Loucy (cell line): Measurements from ENCODE around the gene JAG2.

Experiments
- H2AFZ ChIP-seq: fragments of 200-600 bp; sonication (generic); 2 replicates; pipeline ENCODE4 v1.6.0; 2016; ENCODE audit warnings: antibody characterized with exemption, mild to moderate bottlenecking, low read length, moderate library complexity
- H3F3A ChIP-seq: fragments of 200-600 bp; 2 replicates; pipeline ENCODE4 v1.6.0; 2016; ENCODE audit warnings: antibody characterized with exemption, low read depth, mild to moderate bottlenecking
- H3K27me3 ChIP-seq: fragments of 200-600 bp; sonication (generic); 2 replicates; pipeline ENCODE4 v1.6.1; 2014; ENCODE audit warnings: low read length, mild to moderate bottlenecking; ENCODE audit not compliant: insufficient read depth, poor library complexity, severe bottlenecking
- H3K36me3 ChIP-seq: fragments of 200-600 bp; sonication (generic); 2 replicates; pipeline ENCODE4 v1.6.1; 2016; ENCODE audit warnings: low read length; ENCODE audit not compliant: insufficient read depth
- H3K4me1 ChIP-seq: fragments of 200-600 bp; sonication (generic); 2 replicates; pipeline ENCODE4 v1.5.1; 2014; ENCODE audit warnings: low read length, mild to moderate bottlenecking; ENCODE audit not compliant: insufficient read depth, poor library complexity, severe bottlenecking
- H3K4me2 ChIP-seq: fragments of 200-600 bp; sonication (generic); 2 replicates; pipeline ENCODE4 v1.6.0; 2014; ENCODE audit warnings: antibody characterized with exemption, low read length, low read depth, mild to moderate bottlenecking; ENCODE audit not compliant: poor library complexity, severe bottlenecking
- H3K4me3 ChIP-seq: fragments of 200-600 bp; sonication (generic); 2 replicates; pipeline ENCODE4 v1.5.1; 2014; ENCODE audit warnings: low read length, mild to moderate bottlenecking, mixed read lengths; ENCODE audit not compliant: poor library complexity, severe bottlenecking
- H3K79me2 ChIP-seq: fragments of 200-600 bp; sonication (generic); 2 replicates; pipeline ENCODE4 v1.6.1; 2014; ENCODE audit warnings: low read length; ENCODE audit not compliant: insufficient read depth
- H3K9ac ChIP-seq: fragments of 200-600 bp; sonication (generic); 2 replicates; pipeline ENCODE4 v1.6.0; 2014; ENCODE audit warnings: mild to moderate bottlenecking, low read depth, low read length, moderate library complexity; ENCODE audit not compliant: poor library complexity, severe bottlenecking
- H3K9me2 ChIP-seq: fragments of 200-600 bp; sonication (generic); replicated peaks from 2 replicates; pipeline ENCODE4 v1.6.1; 2016; ENCODE audit warnings: low read depth, low read length, mixed read lengths
- H3K9me3 ChIP-seq: fragments of 200-600 bp; sonication (generic); 2 replicates; pipeline ENCODE4 v1.6.1; 2014; ENCODE audit warnings: mild to moderate bottlenecking, antibody characterized with exemption, low read length, low read depth; ENCODE audit not compliant: insufficient read depth
- H4K20me1 ChIP-seq: fragments of 200-600 bp; sonication (generic); 2 replicates; pipeline ENCODE4 v1.6.0; 2014; ENCODE audit warnings: antibody characterized with exemption, low read length, mild to moderate bottlenecking; ENCODE audit not compliant: insufficient read depth, poor library complexity, severe bottlenecking
- EZH2phosphoT487 ChIP-seq: fragments of 200-600 bp; IDR thresholded peaks from 2 replicates; pipeline ENCODE4 v1.6.1; 2018; ENCODE audit warnings: antibody characterized with exemption, mild to moderate bottlenecking, moderate library complexity, borderline replicate concordance
- TF ChIP-seq, protein P1 (sequence below): fragments of 200-600 bp; sonication (generic); conservative IDR thresholded peaks from 2 replicates; pipeline ENCODE4 v1.5.1; 2014; ENCODE audit warnings: mild to moderate bottlenecking, antibody characterized with exemption, low read length

The JAG2 gene

DNA sequence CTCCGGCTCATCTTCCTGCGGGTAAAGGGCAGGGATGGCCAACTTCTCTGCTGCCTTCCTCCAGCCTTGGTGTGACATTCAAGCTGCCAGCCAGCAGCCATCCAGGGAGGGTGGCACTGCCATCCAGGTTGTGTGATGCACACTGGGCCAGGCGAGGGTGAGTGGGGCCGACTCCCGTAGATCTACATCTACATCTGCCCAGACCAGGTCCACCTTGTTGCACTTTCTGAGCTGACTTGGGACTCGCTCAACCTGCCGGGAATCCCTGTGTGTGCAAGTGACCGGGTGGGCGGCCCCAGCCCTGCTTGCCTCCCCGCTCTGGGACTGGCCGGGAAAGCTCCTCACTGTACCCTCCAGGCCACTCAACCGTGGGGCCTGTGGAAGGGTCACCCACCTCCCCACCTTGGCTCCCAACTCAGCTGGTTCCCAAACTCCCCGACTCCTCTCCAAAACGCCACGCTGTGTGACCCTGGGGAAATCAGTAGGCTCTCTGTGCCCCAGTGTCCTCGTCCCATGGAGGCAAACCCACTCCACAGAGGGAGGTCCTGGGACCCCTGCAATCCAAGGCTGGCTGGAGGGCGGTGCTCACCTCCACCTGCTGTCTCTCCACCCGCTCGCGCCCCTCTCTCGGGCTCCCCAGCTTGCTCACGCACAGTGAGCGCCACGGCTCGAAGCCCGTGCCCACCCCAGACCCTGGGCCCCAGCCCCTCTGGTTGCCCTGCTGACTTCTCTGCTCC is 14.7 kb downstream of the JAG2 start:
- Histone ChIP-seq H3K36me3 (no peaks in the 10 kb centered on the region), H4K20me1 (no peaks in the 10 kb centered on the region), H3K9me3 (no peaks in the 10 kb centered on the region), H2AFZ (no peak overlapping the region), H3K79me2 (no peaks in the 10 kb centered on the region), H3K27me3 (no peaks in the 10 kb centered on the region), H3K9me2 (no peaks in the 10 kb centered on the region), H3K4me2 (no peak overlapping the region), H3K4me3 (no peak overlapping the region), H3K9ac (no peak overlapping the region), H3K4me1 (no peaks in the 10 kb centered on the region), H3F3A (no peaks in the 10 kb centered on the region)
- TF ChIP-seq, protein P1, sequence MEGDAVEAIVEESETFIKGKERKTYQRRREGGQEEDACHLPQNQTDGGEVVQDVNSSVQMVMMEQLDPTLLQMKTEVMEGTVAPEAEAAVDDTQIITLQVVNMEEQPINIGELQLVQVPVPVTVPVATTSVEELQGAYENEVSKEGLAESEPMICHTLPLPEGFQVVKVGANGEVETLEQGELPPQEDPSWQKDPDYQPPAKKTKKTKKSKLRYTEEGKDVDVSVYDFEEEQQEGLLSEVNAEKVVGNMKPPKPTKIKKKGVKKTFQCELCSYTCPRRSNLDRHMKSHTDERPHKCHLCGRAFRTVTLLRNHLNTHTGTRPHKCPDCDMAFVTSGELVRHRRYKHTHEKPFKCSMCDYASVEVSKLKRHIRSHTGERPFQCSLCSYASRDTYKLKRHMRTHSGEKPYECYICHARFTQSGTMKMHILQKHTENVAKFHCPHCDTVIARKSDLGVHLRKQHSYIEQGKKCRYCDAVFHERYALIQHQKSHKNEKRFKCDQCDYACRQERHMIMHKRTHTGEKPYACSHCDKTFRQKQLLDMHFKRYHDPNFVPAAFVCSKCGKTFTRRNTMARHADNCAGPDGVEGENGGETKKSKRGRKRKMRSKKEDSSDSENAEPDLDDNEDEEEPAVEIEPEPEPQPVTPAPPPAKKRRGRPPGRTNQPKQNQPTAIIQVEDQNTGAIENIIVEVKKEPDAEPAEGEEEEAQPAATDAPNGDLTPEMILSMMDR: no peak
- TF ChIP-seq EZH2phosphoT487: no peak

DNA sequence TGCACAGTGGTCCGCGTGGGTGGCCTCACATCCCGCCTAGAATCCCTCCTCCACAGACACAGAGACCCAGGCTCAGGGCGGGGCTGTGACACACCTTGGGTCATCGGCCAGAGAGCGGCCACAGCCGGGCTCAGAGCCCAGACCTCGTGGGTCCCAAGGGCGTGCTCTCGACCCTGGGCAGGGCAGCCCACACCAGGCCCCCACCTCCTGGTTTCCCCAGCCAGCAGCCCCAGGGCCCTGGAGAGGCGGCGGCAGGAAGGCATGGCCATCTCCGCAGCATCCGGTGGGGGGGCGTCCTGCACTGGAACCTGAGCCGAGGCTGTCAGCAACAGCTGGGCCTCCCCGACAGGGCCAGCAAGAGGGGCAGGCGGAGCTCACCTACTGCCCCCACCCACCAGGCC is 15.2 kb downstream of the JAG2 start:
- Histone ChIP-seq H3F3A (no peaks in the 10 kb centered on the region), H3K4me1 (no peaks in the 10 kb centered on the region), H3K36me3 (no peaks in the 10 kb centered on the region), H3K9me3 (no peaks in the 10 kb centered on the region), H3K4me2 (no peak overlapping the region), H4K20me1 (no peaks in the 10 kb centered on the region), H3K79me2 (no peaks in the 10 kb centered on the region), H3K27me3 (no peaks in the 10 kb centered on the region), H2AFZ (no peak overlapping the region), H3K9me2 (no peaks in the 10 kb centered on the region), H3K9ac (no peak overlapping the region), H3K4me3 (no peak overlapping the region)
- TF ChIP-seq EZH2phosphoT487: no peak
- TF ChIP-seq, protein P1: no peak

DNA sequence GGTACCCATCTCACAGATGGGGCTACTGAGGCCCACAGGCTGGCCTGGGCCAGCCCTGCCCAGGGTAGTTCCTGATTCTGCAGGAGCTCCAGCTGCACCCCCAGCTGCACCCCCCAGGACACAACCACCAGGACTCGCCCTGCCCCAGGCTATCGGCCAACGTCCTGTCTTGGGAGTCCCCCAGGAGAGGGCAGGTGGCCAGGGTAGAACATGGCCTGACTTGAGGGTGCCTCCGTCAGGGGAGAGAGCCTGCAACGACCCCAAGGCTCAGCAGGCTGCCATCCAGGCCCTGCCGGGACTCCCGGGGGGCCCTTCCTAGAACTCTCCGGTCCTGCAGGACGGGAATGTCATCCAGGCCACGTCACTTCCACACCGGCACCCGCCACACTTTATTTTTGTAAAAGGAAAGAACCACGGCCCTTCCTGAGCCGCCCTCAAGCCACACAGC is 15.8 kb downstream of the JAG2 start:
- Histone ChIP-seq H3K4me3 (no peak overlapping the region), H3F3A (no peaks in the 10 kb centered on the region), H3K36me3 (no peaks in the 10 kb centered on the region), H3K9me3 (no peaks in the 10 kb centered on the region), H3K79me2 (no peaks in the 10 kb centered on the region), H2AFZ (no peak overlapping the region), H3K27me3 (no peaks in the 10 kb centered on the region), H3K9ac (no peak overlapping the region), H3K9me2 (no peaks in the 10 kb centered on the region), H3K4me1 (no peaks in the 10 kb centered on the region), H4K20me1 (no peaks in the 10 kb centered on the region), H3K4me2 (no peak overlapping the region)
- TF ChIP-seq, protein P1: no peak
- no peak for TF ChIP-seq EZH2phosphoT487
